LNCaP clone FGC (cell line): ENCODE measurements around the gene ETV1.

Experiments
- DNase-seq: peaks from one replicate; pipeline ENCODE4 v3.0.0-alpha.2; 2011; ENCODE audit warnings: low read depth
- H3K4me3 ChIP-seq: 2 replicates; pipeline ENCODE4 v1.5.1; 2011; ENCODE audit warnings: mild to moderate bottlenecking, low read depth, low read length, control low read depth
- CTCF ChIP-seq: IDR thresholded peaks from 2 replicates; pipeline ENCODE4 v1.5.1; 2012; ENCODE audit warnings: mild to moderate bottlenecking; ENCODE audit not compliant: control insufficient read depth, insufficient read depth; ENCODE audit errors: extremely low read depth

ETV1 gene

GRCh38 chr7:13890793-13891192, 98.7 kb downstream of the ETV1 start:
- DNase-seq: no peak
- H3K4me3 ChIP-seq: no peak overlapping the region
- TF ChIP-seq CTCF: no peak

- no peak for TF ChIP-seq CTCF
- H3K4me3 ChIP-seq: no peak overlapping the region
- DNase-seq: no peak
Measured at GRCh38 chr7:13886356-13886755, 103.1 kb downstream of the ETV1 start.

GRCh38 chr7:13882051-13882450, 107.4 kb downstream of the ETV1 start:
- no peak for TF ChIP-seq CTCF
- DNase-seq: no peak

GRCh38 chr7:13880789-13881188, 108.7 kb downstream of the ETV1 start:
- no peak for DNase-seq
- H3K4me3 ChIP-seq: no peak overlapping the region
- TF ChIP-seq CTCF: no peak

More at GRCh38 chr7:13882051-13882450, 107.4 kb downstream of the ETV1 start:
- H3K4me3 ChIP-seq: no peak overlapping the region

GRCh38 chr7:13879994-13880686, 109.3 kb downstream of the ETV1 start:
- no peak overlapping the region for H3K4me3 ChIP-seq
- no peak for DNase-seq
- no peak for TF ChIP-seq CTCF

- TF ChIP-seq CTCF: no peak
- DNase-seq: no peak
- no peak overlapping the region for H3K4me3 ChIP-seq
Measured at GRCh38 chr7:13879143-13879542, 110.3 kb downstream of the ETV1 start.

GRCh38 chr7:13878154-13878553, 111.3 kb downstream of the ETV1 start:
- H3K4me3 ChIP-seq: no peak overlapping the region
- DNase-seq: no peak
- no peak for TF ChIP-seq CTCF
